ENCODE results near the gene SOCS2. TPM values are rescaled to one million over a fixed set of nuclear protein-coding genes. Genes with fewer than 3 reads are reported as not detected.

The SOCS2 gene
- total RNA-seq, 4 donors from 2014 or later = 33.4 to 113 (median 35.1) TPM

GRCh38 chr12:93563807-93564538 is 8.5 kb upstream of the SOCS2 start:
- Histone ChIP-seq H3K4me1 (no peaks in the 10 kb centered on the region), H3K27me3 (no peaks in the 10 kb centered on the region), H3K27ac (no peak overlapping the region), H3K4me3 (no peak overlapping the region), H3K36me3 (no peaks in the 10 kb centered on the region), H3K9me3 (no peaks in the 10 kb centered on the region)
- DNase-seq = no peak
- no peak for TF ChIP-seq POLR2A (IDR thresholded peaks at IDR 0.05)
- TF ChIP-seq, protein P1, sequence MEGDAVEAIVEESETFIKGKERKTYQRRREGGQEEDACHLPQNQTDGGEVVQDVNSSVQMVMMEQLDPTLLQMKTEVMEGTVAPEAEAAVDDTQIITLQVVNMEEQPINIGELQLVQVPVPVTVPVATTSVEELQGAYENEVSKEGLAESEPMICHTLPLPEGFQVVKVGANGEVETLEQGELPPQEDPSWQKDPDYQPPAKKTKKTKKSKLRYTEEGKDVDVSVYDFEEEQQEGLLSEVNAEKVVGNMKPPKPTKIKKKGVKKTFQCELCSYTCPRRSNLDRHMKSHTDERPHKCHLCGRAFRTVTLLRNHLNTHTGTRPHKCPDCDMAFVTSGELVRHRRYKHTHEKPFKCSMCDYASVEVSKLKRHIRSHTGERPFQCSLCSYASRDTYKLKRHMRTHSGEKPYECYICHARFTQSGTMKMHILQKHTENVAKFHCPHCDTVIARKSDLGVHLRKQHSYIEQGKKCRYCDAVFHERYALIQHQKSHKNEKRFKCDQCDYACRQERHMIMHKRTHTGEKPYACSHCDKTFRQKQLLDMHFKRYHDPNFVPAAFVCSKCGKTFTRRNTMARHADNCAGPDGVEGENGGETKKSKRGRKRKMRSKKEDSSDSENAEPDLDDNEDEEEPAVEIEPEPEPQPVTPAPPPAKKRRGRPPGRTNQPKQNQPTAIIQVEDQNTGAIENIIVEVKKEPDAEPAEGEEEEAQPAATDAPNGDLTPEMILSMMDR (IDR thresholded peaks at IDR 0.05) = no peak

DNA sequence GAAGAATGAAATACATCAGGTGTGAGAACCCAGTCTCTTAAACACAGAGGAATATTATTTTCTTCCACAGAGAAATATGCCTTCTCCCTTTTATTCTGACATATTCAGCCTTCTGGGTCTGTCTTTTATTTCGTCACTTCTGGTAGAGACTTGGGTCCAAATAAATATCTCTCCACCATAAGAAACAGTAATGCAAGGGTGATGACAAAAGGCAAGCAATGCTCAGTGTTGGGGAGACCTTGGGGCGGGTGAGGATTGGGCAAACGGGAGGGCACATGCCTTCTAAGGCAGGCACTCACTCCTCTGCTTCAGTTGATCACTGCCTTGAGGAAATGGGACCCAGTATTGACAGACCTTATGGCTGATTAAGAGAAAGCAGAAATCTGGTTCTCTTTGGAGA is 6.7 kb upstream of the SOCS2 start:
- no peaks in the 10 kb centered on the region for H3K9me3 ChIP-seq
- H3K4me1 ChIP-seq = no peaks in the 10 kb centered on the region
- no peak for TF ChIP-seq POLR2A (IDR thresholded peaks at IDR 0.05)
- TF ChIP-seq, protein P1 (IDR thresholded peaks at IDR 0.05) = no peak
- H3K4me3 ChIP-seq = no peak overlapping the region
- H3K27ac ChIP-seq = no peak overlapping the region
- no peaks in the 10 kb centered on the region for H3K36me3 ChIP-seq
- DNase-seq = no peak
- H3K27me3 ChIP-seq = no peaks in the 10 kb centered on the region

DNA sequence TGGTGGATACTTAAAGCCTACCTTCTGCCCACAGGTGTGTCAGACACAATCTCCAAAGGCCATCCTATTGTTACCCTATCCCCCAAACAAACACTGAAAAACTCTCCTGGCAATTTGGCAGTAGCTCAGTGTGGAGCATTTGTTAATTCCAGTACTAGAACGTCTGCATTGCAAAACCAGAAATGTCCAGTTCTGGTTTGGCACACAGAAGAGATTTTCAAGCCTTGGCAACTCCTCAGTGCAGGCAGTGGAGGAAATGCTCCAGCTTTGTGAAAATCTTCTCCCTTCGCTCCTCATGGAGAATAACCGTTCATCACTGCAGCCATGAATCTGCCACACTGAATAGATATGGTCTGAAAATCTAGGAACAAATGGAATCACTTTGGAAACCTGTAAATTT is 5.3 kb upstream of the SOCS2 start:
- peaks cover 0 to 7% (median 0%) of the 10 kb centered on the region in 4 donors for H3K4me1 ChIP-seq
- H3K4me3 ChIP-seq = no peak overlapping the region
- no peak for DNase-seq
- no peak overlapping the region for H3K27ac ChIP-seq
- H3K36me3 ChIP-seq = no peaks in the 10 kb centered on the region
- H3K27me3 ChIP-seq = no peaks in the 10 kb centered on the region
- H3K9me3 ChIP-seq = no peaks in the 10 kb centered on the region
- TF ChIP-seq, protein P1 (IDR thresholded peaks at IDR 0.05) = no peak
- TF ChIP-seq POLR2A (IDR thresholded peaks at IDR 0.05) = no peak

DNA sequence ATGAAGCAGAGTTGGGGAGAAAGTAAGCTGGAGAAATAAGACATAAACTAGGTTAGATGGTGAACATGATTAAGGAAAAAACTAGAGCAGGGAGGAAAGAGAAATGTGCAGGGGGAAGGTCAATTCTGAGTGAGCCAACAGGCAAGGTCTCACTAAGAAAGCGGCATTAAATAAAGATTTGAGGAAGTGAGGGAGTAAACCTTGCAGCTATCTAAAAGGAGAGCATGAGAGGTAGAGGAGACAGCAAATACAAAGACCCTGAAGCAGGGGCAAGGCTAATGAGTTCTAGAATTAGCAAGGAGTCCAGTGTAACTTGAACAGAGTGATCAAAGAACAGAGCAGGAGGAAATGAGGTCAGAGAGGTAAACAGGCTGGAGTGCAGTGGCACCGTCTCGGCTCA is 4.4 kb upstream of the SOCS2 start:
- DNase-seq = no peak
- Histone ChIP-seq H3K9me3 (no peaks in the 10 kb centered on the region), H3K4me3 (no peak overlapping the region), H3K36me3 (no peaks in the 10 kb centered on the region), H3K27me3 (no peaks in the 10 kb centered on the region), H3K27ac (no peak overlapping the region), H3K4me1 (peaks cover 0 to 16% (median 2%) of the 10 kb centered on the region in 4 donors)
- TF ChIP-seq POLR2A (IDR thresholded peaks at IDR 0.05) = no peak
- TF ChIP-seq, protein P1 (IDR thresholded peaks at IDR 0.05) = no peak

DNA sequence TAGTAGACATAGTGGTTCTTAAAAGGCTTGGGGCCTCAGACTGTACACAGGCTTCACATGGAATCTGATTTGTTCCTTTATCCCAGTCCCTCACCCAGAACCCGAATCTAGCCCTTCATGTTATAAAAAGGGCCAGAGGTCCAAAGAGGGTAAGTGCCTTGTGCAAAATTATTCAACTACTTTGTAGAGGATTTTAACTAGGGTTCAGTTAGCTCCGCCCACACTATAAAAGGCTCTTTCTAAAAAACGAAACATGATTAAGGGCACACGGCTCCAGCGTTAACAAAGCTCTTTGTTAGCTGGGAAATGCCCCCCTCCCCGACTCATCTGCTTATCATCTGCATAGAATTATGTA is 3.2 kb upstream of the SOCS2 start:
- no peak for DNase-seq
- no peaks in the 10 kb centered on the region for H3K9me3 ChIP-seq
- peaks cover 0 to 20% (median 7%) of the 10 kb centered on the region in 4 donors for H3K4me1 ChIP-seq
- H3K27me3 ChIP-seq = no peaks in the 10 kb centered on the region
- TF ChIP-seq, protein P1 (IDR thresholded peaks at IDR 0.05) = no peak
- TF ChIP-seq POLR2A (IDR thresholded peaks at IDR 0.05) = no peak
- no peaks in the 10 kb centered on the region for H3K36me3 ChIP-seq
- peak overlapping the region; percentile 55 to 89 (median 58) for H3K4me3 ChIP-seq
- peak overlapping the region in 1 of 4 donors; percentile 93 for H3K27ac ChIP-seq
